Ramos (cell line): Measurements from ENCODE around the gene UBE2Q2.
"Not testable (repeated sequence)": the region's sequence is repeated elsewhere in the genome, so short reads cannot be mapped to it uniquely, and the experiment has no call there.

ENCODE experiments used
- in situ Hi-C: fragments of 300-500 bp; cut with MboI; formaldehyde crosslinking; loops from one replicate; pipeline ENCODE4 v1.14.3; 2022; ENCODE audit warnings: low sequenced_read_pairs; ENCODE audit not compliant: unreplicated experiment

Gene UBE2Q2

GRCh38 chr15:75842722-75843677, at the start of gene UBE2Q2:
TSS of gene UBE2Q2 (plus strand) at chr15:75843447. CDS start at chr15:75843667, 220 bp downstream.
- in situ Hi-C loops, result no loop called here

GRCh38 chr15:75796321-75796720, 46.9 kb upstream of the UBE2Q2 start:
- in situ Hi-C loops, result no loop called here

GRCh38 chr15:75797146-75797545, 46.1 kb upstream of the UBE2Q2 start:
- in situ Hi-C loops, result not testable (repeated sequence)

- in situ Hi-C loops, result no loop called here
These were observed 44.1 kb upstream of the UBE2Q2 start for GRCh38 chr15:75799190-75799589.

GRCh38 chr15:75800409-75800808, 42.8 kb upstream of the UBE2Q2 start:
- in situ Hi-C loops, result not testable (repeated sequence)

GRCh38 chr15:75801859-75802593, 41.2 kb upstream of the UBE2Q2 start:
- in situ Hi-C loops, result no loop called here

- in situ Hi-C loops, result loop anchor here (5.0 kb wide), 1 partner anchor 75 kb away; no protein-coding TSS in a partner anchor
These were observed 35.8 kb upstream of the UBE2Q2 start for GRCh38 chr15:75807486-75807885.

- in situ Hi-C loops, result loop anchor here (5.0 kb wide), 1 partner anchor 76 kb away; no protein-coding TSS in a partner anchor
These were observed 35.2 kb upstream of the UBE2Q2 start for GRCh38 chr15:75808009-75808408.

GRCh38 chr15:75808563-75808962, 34.7 kb upstream of the UBE2Q2 start:
- in situ Hi-C loops, result loop anchor here (5.0 kb wide), 1 partner anchor 76 kb away; no protein-coding TSS in a partner anchor

GRCh38 chr15:75809986-75810750, 33.1 kb upstream of the UBE2Q2 start:
- in situ Hi-C loops, result loop anchor here (5.0 to 10.0 kb wide), 2 partner anchors 78 to 335 kb away; no protein-coding TSS in a partner anchor

GRCh38 chr15:75810874-75811498, 32.3 kb upstream of the UBE2Q2 start:
- in situ Hi-C loops, result loop anchor here (10.0 kb wide), 1 partner anchor 334 kb away; no protein-coding TSS in a partner anchor

- in situ Hi-C loops, result loop anchor here (10.0 kb wide), 1 partner anchor 333 kb away; no protein-coding TSS in a partner anchor
These were observed 31.6 kb upstream of the UBE2Q2 start for GRCh38 chr15:75811626-75812025.

- in situ Hi-C loops, result loop anchor here (10.0 kb wide), 1 partner anchor 330 kb away; no protein-coding TSS in a partner anchor
These were observed 28.5 kb upstream of the UBE2Q2 start for GRCh38 chr15:75814794-75815193.

GRCh38 chr15:75815811-75816719, 27.2 kb upstream of the UBE2Q2 start:
- in situ Hi-C loops, result loop anchor here (10.0 kb wide), 1 partner anchor 329 kb away; no protein-coding TSS in a partner anchor

GRCh38 chr15:75817138-75817935, 25.9 kb upstream of the UBE2Q2 start:
- in situ Hi-C loops, result loop anchor here (10.0 kb wide), 1 partner anchor 327 kb away; no protein-coding TSS in a partner anchor

- in situ Hi-C loops, result no loop called here
These were observed 23.0 kb upstream of the UBE2Q2 start for GRCh38 chr15:75820206-75820605.

GRCh38 chr15:75821786-75822345, 21.4 kb upstream of the UBE2Q2 start:
- in situ Hi-C loops, result no loop called here
